Right lobe of liver (tissue), 4 donors: ENCODE measurements around the gene ITPR1.

ENCODE experiments used
- CTCF ChIP-seq, 4 donors: fragments of 200-600 bp in 3 of 4; fragments of 450-650 bp in 1 of 4; IDR thresholded peaks; one replicate each; pipeline versions ENCODE4 v1.5.1 to v1.8.0; 2016 to 2022; ENCODE audit warnings: antibody characterized with exemption in 4 of 4, mild to moderate bottlenecking in 2 of 4
- POLR2A ChIP-seq: fragments of 450-650 bp; IDR thresholded peaks from one replicate; pipeline ENCODE4 v1.6.1; 2017; ENCODE audit warnings: antibody characterized with exemption, mild to moderate bottlenecking
- donor health status: DM: no; HTN: no; CAD: no.
- donor health status: DM: no; HTN: no; CAD: no.
- donor health status: DM: no; HTN: yes; CAD: no.

GRCh38 chr3:4736284-4736861 lies 243.2 kb downstream of the ITPR1 start:
- TF ChIP-seq CTCF (IDR thresholded peaks at IDR 0.05) (no peak), POLR2A (no peak)
